ENCODE measurements around the gene SLC7A11.

Gene SLC7A11

DNA sequence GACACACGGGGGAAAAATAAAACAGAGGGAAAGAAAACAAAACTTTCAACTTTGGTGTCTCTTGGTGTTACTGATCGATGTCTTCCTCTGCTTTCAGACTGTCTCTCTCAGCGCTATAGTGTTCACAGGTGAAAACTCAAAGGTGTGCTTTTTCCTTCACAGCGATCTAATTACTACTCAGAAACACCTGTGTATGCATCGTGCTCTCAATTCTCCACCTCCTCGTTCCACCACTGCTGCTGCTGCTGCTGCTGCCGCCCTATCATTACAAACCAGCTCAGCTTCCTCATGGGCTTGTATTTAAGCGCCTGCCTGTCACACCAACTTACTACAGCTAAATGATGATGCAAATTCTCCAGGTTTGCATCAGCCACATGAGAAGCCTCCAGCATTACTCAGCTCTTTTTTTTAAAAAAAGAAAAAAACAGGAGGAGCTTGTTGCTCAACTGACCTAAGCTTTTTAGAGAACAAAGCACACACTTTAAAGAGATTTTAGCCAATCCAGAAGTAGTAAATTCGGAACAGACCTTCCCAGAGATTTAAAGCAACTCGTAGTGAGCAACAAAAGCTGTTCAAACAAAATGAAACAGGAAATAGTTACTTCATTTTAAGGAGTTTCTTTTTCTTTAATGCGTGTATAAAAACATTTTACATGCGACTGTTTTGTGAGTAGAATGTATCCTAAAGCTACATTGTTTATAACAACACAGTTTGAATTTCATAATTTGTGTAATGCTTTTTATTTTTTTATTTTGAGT lies at the start of gene SLC7A11:
SLC7A11 (minus strand) TSS at position 274 of the 758 bp plus-strand sequence. CDS start 280 bp downstream, outside the sequence.
- DNase-seq, result peak; percentile 68

DNA sequence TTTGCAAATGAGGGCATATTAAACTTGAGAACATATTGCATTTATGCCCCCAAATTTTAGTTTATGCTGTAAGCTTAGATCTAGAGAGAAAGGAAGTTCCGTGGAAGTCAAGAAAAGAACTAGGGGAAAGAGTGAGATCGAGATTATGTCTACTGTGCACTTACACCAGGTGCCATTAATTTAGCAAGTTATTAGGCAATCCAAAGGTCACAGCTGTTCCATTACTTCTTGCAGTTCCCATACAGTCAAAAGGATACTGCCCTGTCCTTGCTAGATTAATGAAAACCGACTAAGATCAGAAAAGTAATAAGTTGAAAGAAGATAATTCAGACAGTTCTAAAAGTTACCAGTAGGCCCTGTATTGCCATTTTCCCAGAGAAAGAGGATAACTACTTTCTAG lies 49.3 kb upstream of the SLC7A11 start:
- DNase-seq, result no peak

DNA sequence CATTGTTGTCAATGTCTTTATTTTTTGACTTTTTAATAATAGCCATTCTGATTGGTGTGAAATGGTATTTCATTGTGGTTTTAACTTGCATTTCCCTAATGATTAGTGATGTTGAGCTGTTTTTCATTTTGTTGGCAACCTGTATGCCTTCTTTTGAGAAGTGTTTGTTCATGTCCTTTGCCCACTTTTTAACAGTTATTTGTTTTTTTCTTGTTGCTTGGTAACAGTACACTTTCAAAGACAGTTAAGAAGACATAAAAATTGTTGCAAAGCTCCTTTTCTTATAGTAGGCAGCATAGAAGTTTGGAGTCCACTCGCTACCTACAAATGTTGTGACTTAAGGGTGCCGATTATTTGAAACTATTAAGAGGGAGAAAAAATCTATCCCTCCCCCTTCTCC lies 48.7 kb upstream of the SLC7A11 start:
- no peak for DNase-seq

GRCh38 chr4:138279286-138279685 lies 37.1 kb upstream of the SLC7A11 start:
- no peak for DNase-seq

GRCh38 chr4:138277133-138277532 lies 35.0 kb upstream of the SLC7A11 start:
- DNase-seq, result no peak

DNA sequence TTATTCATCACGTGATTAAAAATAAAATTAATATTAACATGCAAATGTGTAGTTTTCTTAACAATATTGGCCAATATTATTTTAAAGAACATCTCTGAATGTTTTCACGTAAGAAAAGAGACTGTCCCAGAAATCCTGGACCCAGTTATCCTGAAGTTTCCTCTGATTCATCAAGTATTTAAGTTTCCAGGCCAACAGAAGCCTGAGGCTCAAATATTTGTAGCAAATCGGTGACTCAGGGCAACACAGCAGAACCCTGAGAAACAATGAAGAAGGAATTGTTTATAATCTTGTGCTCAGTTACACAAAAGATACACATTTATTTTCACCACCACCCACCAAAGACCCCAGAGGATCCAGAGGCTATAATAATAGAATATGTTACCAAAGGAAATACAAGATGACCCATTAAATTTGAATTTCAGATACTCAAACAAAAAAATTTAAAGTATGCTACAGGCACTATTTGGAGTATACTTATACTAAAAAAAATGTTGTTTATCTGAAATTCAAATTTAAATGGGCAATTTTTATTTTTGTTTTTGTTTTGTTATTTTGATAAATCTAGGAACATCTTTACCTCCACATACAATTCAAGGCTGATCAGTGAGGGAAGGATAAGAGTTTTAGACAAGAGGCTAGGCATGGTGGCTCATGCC lies 33.9 kb upstream of the SLC7A11 start:
- DNase-seq, result no peak

DNA sequence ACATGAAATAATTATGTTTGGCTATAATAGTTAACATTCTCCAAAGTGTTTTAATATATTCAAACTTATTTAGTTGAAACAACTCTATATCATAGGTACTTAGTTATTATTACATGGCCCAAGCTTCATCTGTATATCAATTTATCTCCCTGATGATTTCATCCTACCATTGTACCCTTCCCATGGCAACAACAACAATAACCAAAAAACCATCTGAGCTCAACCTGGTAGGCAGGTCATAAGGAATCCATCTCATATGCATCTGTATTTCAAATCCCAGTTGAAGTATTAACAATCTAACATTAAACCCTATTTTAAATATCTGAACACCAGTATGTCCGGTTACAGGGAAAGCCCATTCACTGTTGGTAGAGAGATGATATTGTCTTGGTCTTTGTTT lies 33.1 kb upstream of the SLC7A11 start:
- DNase-seq, result no peak

GRCh38 chr4:138269175-138269574 lies 27.0 kb upstream of the SLC7A11 start:
- DNase-seq, result no peak

DNA sequence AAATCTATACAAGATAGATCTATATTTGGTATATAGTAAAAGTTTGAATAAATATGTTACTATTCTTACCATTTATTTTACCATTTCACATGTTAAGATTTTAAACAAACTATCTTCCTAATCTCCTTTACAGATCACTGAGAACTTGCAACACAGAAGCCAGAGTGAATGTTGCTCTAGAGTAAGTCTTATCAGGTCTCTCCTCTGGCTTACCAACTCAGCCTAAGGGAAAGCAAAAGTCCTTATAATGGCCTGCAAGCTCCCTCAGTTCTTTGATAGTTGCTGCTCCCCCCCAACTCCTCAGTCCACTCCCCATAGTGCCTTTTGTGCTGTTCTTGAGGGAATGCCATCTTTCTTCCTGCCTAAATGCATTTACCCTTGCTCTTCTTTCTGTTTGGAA lies 25.7 kb upstream of the SLC7A11 start:
- DNase-seq, result no peak

GRCh38 chr4:138266948-138267347 lies 24.8 kb upstream of the SLC7A11 start:
- DNase-seq, result no peak

DNA sequence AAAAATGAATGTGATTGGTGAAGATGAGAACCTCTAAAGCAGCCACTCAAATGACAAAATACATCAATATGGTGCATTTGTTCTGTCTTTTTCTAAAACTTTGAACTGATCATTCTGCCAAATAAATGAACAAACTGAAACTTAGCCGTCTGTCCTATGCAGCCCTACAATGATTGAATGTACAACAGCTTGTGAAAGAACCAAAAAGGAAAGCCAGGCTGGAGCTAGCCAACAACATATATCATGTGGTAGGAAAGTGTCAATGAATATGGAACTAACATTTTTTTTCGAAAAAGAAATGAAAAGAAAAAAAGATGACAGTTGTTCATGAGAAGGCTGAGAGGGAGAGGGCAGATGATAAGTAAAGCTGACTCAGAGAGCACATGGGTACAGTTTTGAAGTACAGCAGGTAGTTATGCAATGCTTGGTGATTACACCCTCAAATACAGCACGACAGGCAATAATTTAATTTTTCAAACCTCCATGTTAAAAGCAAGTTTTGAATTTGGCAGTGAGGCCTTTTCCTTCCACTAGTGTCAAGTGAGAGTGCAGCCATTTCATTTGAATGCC lies 21.2 kb upstream of the SLC7A11 start:
- no peak for DNase-seq

DNA sequence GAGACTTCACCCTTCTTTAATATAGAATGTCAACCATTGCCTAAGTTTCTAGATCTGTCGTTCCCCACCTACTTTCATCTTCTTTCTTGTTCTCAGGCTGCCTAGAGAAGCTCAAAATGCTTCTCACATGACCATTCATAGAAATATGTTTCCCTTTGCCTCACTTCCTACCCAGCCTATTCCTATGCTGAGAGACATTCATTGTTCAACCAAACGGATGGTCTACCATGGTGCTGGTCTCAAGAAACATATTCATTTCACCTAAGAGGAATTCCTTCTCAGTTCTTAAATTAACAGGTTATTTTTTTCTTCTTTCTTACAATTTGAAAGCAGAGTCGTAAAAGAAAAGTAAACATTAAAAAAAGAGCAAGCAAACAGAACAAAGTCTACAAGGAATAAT lies 20.3 kb upstream of the SLC7A11 start:
- no peak for DNase-seq

GRCh38 chr4:138262030-138262429 lies 19.9 kb upstream of the SLC7A11 start:
- no peak for DNase-seq

DNA sequence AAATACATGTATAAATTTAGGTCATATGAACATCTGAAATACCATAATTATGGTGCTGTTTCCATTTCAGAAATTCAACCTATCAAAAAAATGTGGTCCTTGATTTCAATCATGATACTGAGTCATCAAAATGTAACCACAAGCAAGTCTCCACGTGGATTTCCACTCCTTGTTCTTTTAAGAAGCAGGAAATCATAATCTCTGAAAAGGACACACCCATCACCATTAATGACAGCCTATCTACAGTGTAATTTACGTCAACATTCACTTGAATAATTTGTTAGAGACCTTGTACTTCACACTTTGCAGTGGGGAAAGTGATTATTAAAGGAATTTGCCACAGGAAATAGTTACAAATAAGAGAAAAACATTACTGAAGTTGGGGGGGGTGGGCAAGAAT lies 17.7 kb upstream of the SLC7A11 start:
- DNase-seq, result no peak

DNA sequence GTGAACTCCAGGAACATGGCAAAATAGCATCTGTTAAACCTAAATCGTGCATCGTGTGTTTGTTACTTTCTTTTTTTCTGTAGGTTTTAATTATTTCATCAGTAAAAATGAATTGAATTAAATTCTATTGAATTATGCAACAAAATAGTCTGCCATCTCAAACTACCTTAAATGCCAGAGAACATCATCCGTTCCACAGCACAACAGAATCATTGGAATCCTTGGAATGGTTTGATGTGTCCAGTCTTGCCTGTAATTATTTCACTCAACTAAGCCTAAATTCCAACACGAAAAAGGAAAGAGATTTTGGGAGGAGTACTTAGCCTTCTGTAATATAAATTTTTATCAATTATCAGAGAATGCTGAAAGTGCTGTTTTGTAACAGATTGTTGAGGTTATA lies 17.1 kb upstream of the SLC7A11 start:
- no peak for DNase-seq

DNA sequence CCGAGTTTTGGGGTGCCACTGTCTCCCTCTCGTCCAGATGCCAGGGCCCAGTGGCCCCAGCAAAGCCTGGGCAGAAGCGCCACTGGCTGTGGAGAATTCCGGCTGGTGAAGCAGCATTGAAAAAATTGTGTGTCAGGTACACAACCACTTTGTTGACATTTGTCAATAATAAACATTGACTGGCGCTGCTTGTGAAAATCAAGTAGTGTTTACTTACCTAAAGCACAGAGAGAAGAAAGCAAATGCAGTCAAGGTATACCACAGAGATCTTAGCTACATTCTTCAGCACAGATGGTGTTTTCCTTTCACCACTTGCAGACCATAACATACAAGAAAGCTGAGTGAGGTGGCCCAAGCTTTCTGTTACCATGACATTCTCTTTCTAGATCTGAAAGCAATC lies 14.5 kb upstream of the SLC7A11 start:
- DNase-seq, result no peak

GRCh38 chr4:138255917-138256597 lies 13.9 kb upstream of the SLC7A11 start:
- DNase-seq, result no peak

GRCh38 chr4:138252551-138252950 lies 10.4 kb upstream of the SLC7A11 start:
- no peak for DNase-seq

DNA sequence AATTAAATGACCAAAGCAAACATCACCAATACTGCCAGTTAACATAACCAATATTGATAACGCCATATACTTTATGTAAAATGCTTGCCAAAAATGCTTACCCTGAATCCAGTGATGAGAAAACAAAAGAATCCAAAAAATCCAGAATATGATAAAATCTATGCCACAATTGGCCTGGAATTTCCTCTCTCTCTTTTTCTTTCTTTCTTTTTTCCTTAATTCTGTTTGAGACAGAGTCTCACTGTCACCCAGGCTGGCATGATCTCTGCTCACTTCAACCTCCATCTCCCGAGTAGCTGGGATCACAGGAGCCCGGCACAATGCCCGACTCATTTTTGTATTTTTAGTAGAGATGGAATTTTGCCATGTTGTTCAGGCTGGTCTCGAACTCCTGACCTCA lies 9.8 kb upstream of the SLC7A11 start:
- DNase-seq, result no peak

DNA sequence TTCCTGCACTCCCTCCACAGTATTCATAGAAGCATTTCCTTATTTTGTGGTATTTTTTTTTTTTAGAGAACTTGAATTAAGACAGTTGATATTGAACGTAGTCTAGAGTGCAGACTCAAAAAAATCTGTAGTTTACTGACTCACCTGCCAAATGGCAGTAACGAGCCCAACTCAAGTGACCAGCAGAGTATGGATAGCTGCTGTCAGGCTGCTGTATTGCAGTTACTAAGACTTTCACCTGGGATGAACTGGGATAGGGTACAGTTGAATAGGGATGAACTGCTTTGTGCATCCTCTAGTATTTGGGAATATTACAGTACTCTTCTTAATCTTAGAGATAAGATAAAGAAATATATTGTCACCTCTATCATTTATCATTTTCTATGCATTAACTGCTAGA lies 7.0 kb upstream of the SLC7A11 start:
- no peak for DNase-seq

DNA sequence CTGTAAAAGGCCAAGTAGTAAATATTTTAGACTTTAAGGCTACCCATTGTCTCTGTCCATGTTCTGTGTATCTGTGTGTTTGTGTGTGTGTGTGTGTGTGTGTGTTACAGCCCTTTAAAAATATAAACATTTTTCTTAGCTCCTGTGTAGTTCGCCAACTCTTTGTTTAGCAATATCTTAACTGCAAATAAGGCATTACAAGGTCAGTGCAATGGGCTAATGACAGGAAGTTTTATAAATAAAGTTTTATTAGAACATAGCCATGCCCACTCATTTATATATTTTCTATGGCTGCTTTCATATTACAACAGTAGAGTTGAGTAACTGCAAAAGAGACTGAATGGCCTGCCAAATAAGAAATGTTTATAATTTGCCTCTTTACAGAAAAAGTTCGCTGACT lies 5.9 kb upstream of the SLC7A11 start:
- DNase-seq, result no peak

DNA sequence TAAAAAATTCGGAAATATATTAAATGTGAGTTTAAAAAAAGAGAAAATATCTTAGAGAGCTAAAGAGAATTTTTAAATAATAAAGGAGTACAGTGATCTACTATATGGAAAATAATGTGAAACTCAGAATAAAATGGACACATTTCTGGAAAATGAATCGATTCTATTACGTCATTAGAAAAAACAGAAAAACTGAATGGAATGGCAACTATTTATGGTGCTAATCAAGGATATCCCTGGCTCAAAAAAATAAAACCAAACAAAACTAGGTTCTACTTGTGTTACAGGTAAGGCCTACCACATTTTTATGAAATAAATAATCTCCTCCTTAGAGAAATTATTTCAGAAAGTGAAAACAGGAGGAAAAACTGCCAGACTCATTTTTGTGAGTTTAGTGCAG lies 5.5 kb upstream of the SLC7A11 start:
- no peak for DNase-seq

DNA sequence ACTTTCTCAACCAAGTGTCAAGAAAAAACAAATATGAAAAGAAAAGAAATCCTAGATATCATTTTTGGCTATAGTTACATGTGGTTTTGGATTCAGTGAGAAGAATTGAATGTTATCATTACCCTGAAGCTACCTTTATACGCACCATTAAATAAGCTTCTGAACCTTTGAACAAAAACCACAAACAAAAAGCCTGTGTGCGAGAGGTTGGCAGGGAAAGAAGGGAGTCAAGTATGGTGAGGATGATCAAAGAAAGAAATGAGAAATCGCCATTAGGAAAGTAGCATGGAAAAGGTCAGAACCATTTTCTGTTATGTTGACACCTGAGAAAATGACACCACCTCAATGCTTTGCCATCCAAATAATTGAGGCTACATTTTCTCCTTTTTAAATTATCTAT lies 1.2 kb upstream of the SLC7A11 start:
- DNase-seq, result no peak

DNA sequence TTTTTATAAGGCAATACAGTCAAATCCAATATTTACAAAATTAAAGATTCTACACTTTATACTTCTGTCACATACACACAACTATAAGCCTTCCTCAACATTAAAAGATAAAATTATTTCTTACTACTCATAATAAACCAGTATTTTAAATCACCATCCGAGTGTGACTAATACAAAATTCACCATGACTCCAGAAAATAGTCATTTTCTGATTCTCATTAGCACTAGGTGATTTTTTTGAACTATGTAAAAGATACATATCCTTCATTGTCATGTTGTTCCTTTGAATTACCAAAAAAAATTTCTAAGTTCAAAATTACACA lies 646 bp upstream of the SLC7A11 start:
- no peak for DNase-seq
